Mesodermal cell (in vitro differentiated cells): Measurements from ENCODE around the gene ROM1.
A peak's percentile ranks its signal among the peaks of the same experiment; 100 is the strongest.

Experiments used
- H3K27ac ChIP-seq: 2 replicates; pipeline ENCODE4 v1.7.0; 2013; ENCODE audit warnings: mild to moderate bottlenecking, low read depth, low read length, moderate library complexity; ENCODE audit not compliant: severe bottlenecking
- H3K36me3 ChIP-seq: 2 replicates; pipeline ENCODE4 v1.7.1; 2013; ENCODE audit warnings: mild to moderate bottlenecking, low read length, moderate library complexity; ENCODE audit not compliant: control insufficient read depth, insufficient read depth
- H3K4me1 ChIP-seq: one replicate; pipeline ENCODE4 v1.7.1; 2013; ENCODE audit warnings: mild to moderate bottlenecking, low read length; ENCODE audit not compliant: insufficient read depth, control insufficient read depth, poor library complexity, severe bottlenecking
- H3K4me3 ChIP-seq: 2 replicates; pipeline ENCODE4 v1.7.0; 2013; ENCODE audit warnings: low read length, control low read depth, mild to moderate bottlenecking; ENCODE audit not compliant: insufficient read depth, poor library complexity, severe bottlenecking; ENCODE audit errors: extremely low read depth
- H3K9me3 ChIP-seq: 2 replicates; pipeline ENCODE4 v1.7.1; 2013; ENCODE audit warnings: mild to moderate bottlenecking, low read length, moderate library complexity; ENCODE audit not compliant: control insufficient read depth
- WGBS, 2 experiments: methylation state at CpG; one replicate each; pipeline ENCODE4 v1.1.5; 2013; ENCODE audit warnings: missing lambda C conversion rate in 2 of 2; ENCODE audit not compliant: insufficient coverage in 2 of 2; 5-methylcytosine and 5-hydroxymethylcytosine counted together

ROM1 gene

DNA sequence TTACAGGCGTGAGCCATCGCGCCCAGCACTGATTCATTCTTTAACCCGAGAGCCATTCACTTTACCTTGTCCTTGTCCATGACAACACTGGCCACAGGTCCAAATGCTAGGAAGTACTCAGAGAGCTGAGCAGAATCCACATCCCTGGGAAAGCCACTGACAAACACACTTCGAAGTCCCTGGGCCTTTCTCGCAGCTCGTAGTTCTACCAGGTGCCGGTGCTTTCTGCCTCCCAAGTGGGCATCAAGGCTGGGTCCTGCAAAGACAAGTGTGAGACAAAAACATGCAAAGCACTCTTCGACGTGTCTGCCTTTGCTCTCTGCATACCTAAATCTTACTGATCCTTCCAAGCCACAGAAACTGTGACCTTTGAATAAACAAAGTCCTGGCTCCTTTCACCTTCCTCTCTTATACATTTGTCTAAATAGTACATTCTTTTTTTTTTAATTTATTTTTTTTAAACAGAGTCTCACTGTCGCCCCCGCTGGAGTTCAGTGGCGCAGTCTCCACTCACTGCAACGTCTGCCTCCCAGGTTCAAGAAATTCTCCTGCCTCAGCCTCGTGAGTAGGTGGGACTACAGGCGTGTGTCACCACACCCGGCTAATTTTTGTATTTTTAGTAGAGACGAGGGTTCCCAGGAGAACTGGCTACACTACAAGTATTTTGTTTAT, 24.0 kb upstream of the ROM1 start:
- peaks cover 60% of the 10 kb centered on the region for H3K36me3 ChIP-seq
- 85 to 92% methylated on average over 10 to 15 of the region's 18 CpGs for WGBS, 2 experiments
- H3K9me3 ChIP-seq, result no peaks in the 10 kb centered on the region
- H3K4me3 ChIP-seq, result no peak overlapping the region
- H3K27ac ChIP-seq, result no peak overlapping the region
- peaks cover 12% of the 10 kb centered on the region for H3K4me1 ChIP-seq

DNA sequence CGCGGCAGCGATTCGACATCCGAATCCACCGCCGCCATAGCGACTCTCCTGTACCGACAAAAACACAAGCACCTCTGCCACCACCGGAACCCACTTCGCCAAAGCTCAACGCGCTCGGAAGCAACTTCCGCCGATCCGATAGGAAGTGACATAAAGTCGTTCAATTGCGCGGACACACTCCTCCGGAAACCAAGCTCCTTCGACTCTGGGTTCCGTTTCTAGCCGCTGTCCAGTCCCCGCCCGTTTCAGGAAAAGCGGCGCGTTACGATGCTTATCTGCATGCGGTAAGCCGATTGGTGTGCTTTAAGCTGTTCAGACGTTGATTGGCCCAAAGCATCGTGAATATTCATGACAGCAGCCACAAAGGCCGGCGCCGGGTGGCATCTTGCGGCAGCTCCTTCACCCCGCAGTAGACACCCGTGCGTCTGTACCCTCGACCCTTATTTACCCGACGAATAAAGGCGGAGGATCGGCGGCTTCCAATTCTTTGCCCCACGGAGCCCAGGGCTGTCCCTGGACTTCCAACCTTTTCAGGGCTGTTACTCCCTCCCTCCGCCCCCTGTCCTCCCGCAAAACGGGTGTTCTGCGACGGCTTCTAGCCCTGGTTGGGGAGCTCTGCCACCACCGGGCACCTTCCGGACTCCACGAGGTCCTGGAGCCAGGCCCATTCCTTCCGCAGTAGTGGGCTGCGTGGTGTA, 21.5 kb upstream of the ROM1 start, which contains the start of gene TUT1:
Gene TUT1, minus strand, starts transcription at position 76 of the 698 bp plus-strand sequence. Its CDS starts 38 bp downstream, at position 38.
- Histone ChIP-seq H3K27ac (peak within 1 kb of the TSS; percentile 91), H3K4me1 (peaks cover 12% of the 10 kb centered on the region), H3K36me3 (peaks cover 66% of the 10 kb centered on the region), H3K9me3 (no peaks in the 10 kb centered on the region), H3K4me3 (peak within 1 kb of the TSS; percentile 93)
- WGBS, 2 experiments, result 0 to 1% methylated on average over 38 to 52 of the region's 58 CpGs

DNA sequence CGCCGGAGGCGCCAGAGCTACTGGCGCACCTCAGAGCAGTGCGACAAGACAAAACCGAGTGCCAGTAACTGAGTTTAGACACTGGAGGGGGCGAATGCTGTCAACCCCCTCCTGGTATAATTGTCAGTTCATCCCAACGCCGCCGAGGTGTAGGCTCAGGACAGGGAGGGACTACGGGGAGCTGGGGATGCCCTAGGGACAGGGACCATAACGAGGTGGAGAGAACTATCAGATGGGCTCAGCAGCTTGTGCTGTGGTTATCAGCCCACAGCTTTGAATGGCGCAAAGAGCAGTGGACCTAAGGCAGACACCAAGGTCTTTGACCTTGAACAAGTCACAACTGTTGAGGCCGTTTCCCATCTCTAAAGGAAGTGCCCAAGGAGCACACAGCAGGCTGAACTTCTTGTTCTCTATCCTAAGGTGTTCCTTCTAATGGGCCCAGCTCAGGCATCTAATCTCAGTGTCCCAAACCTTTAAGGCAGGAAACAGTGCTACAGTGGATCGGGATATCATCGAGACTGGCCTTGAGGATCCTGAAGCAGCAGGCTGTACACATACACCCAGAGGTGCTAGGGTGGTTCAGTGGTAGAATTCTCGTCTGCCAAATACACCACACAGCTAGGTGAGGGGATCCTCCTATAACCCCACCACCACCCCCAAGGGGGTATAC, 20.8 kb upstream of the ROM1 start:
- Histone ChIP-seq H3K4me3 (peak overlapping the region; percentile 93), H3K27ac (peak overlapping the region; percentile 90), H3K4me1 (peaks cover 12% of the 10 kb centered on the region), H3K36me3 (peaks cover 66% of the 10 kb centered on the region), H3K9me3 (no peaks in the 10 kb centered on the region)
- WGBS, 2 experiments, result 39% methylated on average over 14 to 16 of the region's 17 CpGs

DNA sequence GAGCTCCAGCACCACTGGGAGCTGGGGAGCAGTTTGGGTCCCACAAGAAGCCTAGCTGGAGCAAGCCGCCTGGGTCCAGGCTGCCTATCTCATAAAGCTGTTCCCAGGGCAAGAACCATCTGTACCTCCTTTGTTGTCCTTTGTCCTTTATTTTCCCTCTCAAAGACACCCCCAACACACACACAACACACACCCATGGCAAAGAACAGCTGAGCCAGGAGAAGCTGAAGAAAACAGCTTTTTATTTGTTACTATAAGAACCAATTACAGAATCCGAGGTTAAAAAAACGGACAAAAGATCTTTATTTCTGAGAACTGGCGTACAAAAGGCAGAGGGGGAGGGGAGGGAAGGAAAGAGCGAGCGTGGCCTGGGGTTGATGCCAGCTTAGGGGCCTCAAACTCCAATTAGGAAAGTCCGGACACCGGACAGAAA, 20.1 kb upstream of the ROM1 start:
- no peak overlapping the region for H3K27ac ChIP-seq
- no peaks in the 10 kb centered on the region for H3K9me3 ChIP-seq
- 100% methylated on average over 3 of the region's 8 CpGs; no CpG with 5 or more reads in 1 of the 2 experiments for WGBS, 2 experiments
- no peak overlapping the region for H3K4me3 ChIP-seq
- peaks cover 12% of the 10 kb centered on the region for H3K4me1 ChIP-seq
- peaks cover 66% of the 10 kb centered on the region for H3K36me3 ChIP-seq

DNA sequence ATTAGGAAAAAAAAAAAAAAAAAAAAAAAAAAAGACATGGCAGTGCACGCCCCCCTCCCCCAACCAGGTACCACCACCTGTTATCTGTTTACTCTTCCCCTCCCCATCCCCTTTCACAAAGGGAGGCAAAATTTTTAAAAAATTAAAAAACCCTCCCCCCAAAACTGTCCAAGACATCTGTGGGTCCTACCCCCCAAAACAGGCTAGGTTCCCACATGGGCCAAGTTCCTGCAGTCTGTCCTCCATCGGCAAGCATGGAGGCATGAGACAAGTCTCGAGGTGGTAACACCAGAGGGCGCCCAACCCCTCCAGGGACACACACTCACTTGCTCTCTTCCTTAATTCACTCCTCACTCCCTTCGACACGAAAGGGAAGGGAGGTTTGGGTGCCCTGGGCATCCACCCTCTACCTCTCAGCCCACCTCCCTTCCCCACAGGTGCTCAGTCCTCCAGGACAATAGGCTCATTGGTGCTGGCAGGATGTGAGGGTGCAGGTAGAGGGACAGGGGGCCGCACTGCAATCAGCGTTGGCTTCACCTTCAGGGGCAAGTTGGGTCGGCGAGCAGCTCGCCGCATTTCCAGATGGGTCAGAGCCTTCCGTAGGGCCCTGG, 19.5 kb upstream of the ROM1 start:
- Histone ChIP-seq H3K4me1 (peaks cover 15% of the 10 kb centered on the region), H3K4me3 (no peak overlapping the region), H3K27ac (no peak overlapping the region), H3K9me3 (no peaks in the 10 kb centered on the region), H3K36me3 (peaks cover 66% of the 10 kb centered on the region)
- WGBS, 2 experiments, result 78 to 95% methylated on average over 7 of the region's 13 CpGs

DNA sequence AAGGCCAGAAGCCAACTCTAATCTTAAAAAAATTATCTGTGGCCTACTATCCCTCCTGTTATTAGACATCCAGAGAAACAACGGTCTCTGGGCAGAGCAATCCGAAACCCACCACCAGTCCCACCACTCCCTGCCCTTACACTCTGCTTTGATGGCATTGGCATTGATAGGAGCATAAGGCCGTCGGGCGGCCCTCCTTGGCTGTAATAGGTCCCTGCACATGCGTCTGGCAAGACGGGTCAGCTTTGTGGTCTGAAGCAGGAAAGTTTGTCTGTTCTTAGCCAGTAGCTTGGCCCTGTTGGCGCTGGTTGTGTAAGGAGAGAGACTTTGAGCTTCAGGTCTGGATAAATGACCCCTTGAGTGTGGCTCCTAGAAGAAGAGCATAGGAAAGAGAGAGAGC, 17.9 kb upstream of the ROM1 start:
- H3K36me3 ChIP-seq, result peaks cover 72% of the 10 kb centered on the region
- H3K27ac ChIP-seq, result no peak overlapping the region
- H3K9me3 ChIP-seq, result no peaks in the 10 kb centered on the region
- WGBS, 2 experiments, result 80 to 99% methylated on average over 1 to 8 of the region's 8 CpGs
- H3K4me1 ChIP-seq, result peaks cover 27% of the 10 kb centered on the region
- no peak overlapping the region for H3K4me3 ChIP-seq

DNA sequence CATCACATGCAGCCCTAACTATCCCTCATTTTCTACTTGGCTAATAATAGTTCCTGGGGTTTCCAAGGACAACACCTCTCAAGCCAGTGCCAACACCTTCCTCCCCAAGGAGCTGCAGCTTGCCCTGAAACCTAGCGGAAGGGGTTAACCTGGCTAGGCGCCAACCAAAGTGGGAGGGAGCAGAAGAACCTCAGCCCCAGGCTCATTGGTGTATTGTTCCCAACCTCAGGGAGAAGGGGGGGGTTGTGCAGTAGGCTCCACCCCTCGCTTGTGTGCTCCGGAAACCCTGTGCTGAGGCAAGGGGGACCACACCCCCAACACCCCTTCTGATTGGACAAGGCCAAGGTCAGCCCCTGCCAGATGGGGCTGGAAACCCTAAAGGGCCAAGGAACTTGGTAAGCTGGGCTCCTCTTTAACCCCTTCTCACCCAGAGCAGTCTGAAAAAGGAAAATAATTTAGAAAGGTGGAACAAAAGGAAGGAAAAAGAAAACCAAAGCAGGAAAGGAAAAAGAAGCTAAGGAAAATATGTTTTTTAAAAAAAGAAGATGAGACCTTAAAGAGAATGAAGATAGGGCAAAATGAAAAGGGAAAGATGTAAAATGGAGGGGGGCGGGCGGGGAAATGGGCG, 13.9 kb upstream of the ROM1 start:
- Histone ChIP-seq H3K9me3 (no peaks in the 10 kb centered on the region), H3K36me3 (peaks cover 63% of the 10 kb centered on the region), H3K4me3 (peak overlapping the region; percentile 100), H3K4me1 (peaks cover 16% of the 10 kb centered on the region), H3K27ac (peak overlapping the region; percentile 45)
- 0 to 80% methylated on average over 1 to 2 of the region's 7 CpGs for WGBS, 2 experiments

DNA sequence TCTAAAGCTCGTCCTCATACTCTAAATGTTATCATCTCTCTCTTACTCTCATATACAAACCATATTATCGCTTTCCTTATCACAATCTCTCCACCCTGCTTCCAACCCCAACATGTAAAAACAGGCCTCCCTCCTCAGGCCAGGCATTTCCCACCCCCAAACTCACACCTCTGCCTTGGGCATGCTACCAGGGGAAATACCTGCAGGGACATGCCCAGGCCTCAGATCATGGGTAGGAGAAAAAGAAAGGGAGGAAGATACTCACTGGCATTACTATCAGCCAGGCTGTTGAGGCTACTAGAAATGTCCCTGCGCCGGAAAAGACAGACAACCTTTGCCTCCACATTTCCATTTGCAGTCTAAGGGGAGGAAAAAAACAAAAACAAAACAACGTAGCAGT, 13.2 kb upstream of the ROM1 start:
- Histone ChIP-seq H3K4me3 (peak overlapping the region; percentile 100), H3K4me1 (peaks cover 23% of the 10 kb centered on the region), H3K9me3 (no peaks in the 10 kb centered on the region), H3K27ac (no peak overlapping the region), H3K36me3 (peaks cover 56% of the 10 kb centered on the region)
- 58 to 70% methylated on average over 2 of the region's 5 CpGs for WGBS, 2 experiments

DNA sequence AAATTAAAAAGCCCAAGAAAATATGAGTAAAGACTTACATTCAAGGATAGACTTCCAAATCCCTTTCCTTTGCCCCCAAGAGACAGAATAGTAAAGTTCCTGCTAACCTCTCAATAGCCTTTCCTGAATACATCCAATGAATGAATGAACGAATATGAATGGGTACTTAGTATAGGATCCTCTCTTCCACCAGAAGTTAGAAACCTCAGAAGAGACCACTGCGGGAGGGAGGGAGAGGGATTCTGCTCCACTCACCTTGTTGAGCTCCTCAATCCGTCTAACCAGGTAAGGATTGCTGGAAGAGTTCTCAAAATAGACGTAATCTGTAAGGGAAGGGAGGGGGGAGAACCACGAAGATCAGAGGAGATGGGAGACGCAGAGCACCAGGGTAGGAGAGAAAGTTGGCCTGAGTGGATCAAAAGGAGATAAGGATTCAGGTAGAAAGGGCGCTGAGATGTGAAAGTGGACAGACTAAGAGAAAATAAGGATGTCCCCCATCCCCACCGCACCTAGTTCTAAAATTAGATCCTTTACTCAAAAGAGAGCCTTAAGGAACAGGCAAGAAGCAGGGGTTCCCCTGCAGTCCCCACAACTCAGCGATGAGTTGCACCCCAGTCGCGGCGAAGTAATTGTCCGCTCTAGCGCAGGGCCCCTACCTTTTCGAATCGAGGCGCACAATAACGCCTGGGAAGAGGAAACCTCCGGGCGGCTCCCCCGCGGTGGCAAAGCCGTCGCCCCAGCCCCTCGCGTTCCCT, 12.5 kb upstream of the ROM1 start:
- Histone ChIP-seq H3K9me3 (no peaks in the 10 kb centered on the region), H3K27ac (peak overlapping the region; percentile 87), H3K4me3 (peak overlapping the region; percentile 100), H3K36me3 (peaks cover 55% of the 10 kb centered on the region), H3K4me1 (peaks cover 27% of the 10 kb centered on the region)
- WGBS, 2 experiments, result 0% methylated on average over 22 to 23 of the region's 26 CpGs

DNA sequence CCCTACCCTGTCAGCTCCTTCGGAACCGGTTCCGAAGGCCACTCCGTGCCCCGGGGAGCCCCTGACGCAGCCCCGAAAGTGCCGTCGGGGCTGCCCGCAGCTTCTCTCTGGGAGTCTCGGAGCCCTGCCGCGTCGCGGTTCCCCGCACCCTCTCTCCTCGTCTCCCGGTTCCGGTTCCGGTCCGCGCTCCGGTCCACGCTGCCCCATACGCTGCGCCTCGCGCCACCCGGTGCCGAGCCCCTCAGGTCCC, 12.0 kb upstream of the ROM1 start:
- 0% methylated on average over 26 to 30 of the region's 30 CpGs for WGBS, 2 experiments

More for the DNA sequence above, 12.0 kb upstream of the ROM1 start:
- Histone ChIP-seq H3K27ac (peak overlapping the region; percentile 87), H3K36me3 (peaks cover 55% of the 10 kb centered on the region), H3K4me1 (peaks cover 27% of the 10 kb centered on the region), H3K9me3 (no peaks in the 10 kb centered on the region), H3K4me3 (peak overlapping the region; percentile 100)
